ENCODE measurements around the gene KCNC3.

The KCNC3 gene

GRCh38 chr19:50315773-50316448 is 13.3 kb downstream of the KCNC3 start:
- in situ Hi-C loops (cut with MboI; ENCODE audit: low sequenced_read_pairs, unreplicated experiment), result no loop called here
- DNase-seq (ENCODE audit: low spot score), result peak; percentile 88
- TF ChIP-seq CTCF (IDR thresholded peaks at IDR 0.05; ENCODE audit: borderline replicate concordance, control extremely low read depth, extremely low read depth, insufficient read depth, missing control alignments), result no peak

GRCh38 chr19:50314724-50315708 is 14.2 kb downstream of the KCNC3 start:
- TF ChIP-seq CTCF (IDR thresholded peaks at IDR 0.05; ENCODE audit: borderline replicate concordance, control extremely low read depth, extremely low read depth, insufficient read depth, missing control alignments), result no peak
- no peak for DNase-seq (ENCODE audit: low spot score)
- in situ Hi-C loops (cut with MboI; ENCODE audit: low sequenced_read_pairs, unreplicated experiment), result no loop called here

GRCh38 chr19:50313812-50314536 is 15.2 kb downstream of the KCNC3 start:
- in situ Hi-C loops (cut with MboI; ENCODE audit: low sequenced_read_pairs, unreplicated experiment), result no loop called here
- TF ChIP-seq CTCF (IDR thresholded peaks at IDR 0.05; ENCODE audit: borderline replicate concordance, control extremely low read depth, extremely low read depth, insufficient read depth, missing control alignments), result no peak
- no peak for DNase-seq (ENCODE audit: low spot score)

- no peak for DNase-seq (ENCODE audit: low spot score)
- TF ChIP-seq CTCF (IDR thresholded peaks at IDR 0.05; ENCODE audit: borderline replicate concordance, control extremely low read depth, extremely low read depth, insufficient read depth, missing control alignments), result no peak
- in situ Hi-C loops (cut with MboI; ENCODE audit: low sequenced_read_pairs, unreplicated experiment), result no loop called here
Measured at GRCh38 chr19:50312967-50313811, 16.0 kb downstream of the KCNC3 start.

GRCh38 chr19:50311723-50312635 is 17.2 kb downstream of the KCNC3 start:
- in situ Hi-C loops (cut with MboI; ENCODE audit: low sequenced_read_pairs, unreplicated experiment), result no loop called here
- no peak for TF ChIP-seq CTCF (IDR thresholded peaks at IDR 0.05; ENCODE audit: borderline replicate concordance, control extremely low read depth, extremely low read depth, insufficient read depth, missing control alignments)
- no peak for DNase-seq (ENCODE audit: low spot score)
